Parathyroid adenoma (tissue), 2 donors: ENCODE measurements around the gene FN1.

Experiments used
- H2AFZ ChIP-seq: fragments of 300-600 bp; sonication (generic); one replicate; pipeline ENCODE4 v1.7.0; 2017; ENCODE audit warnings: antibody characterized with exemption, mild to moderate bottlenecking
- H3K27ac ChIP-seq: fragments of 300-600 bp; sonication (generic); one replicate; pipeline ENCODE4 v1.7.0; 2017
- H3K27me3 ChIP-seq: fragments of 300-600 bp; sonication (generic); one replicate; pipeline ENCODE4 v1.7.0; 2017; ENCODE audit warnings: low read length; ENCODE audit not compliant: control insufficient read depth, insufficient read depth
- H3K36me3 ChIP-seq: fragments of 300-600 bp; sonication (generic); one replicate; pipeline ENCODE4 v1.7.0; 2017; ENCODE audit warnings: low read length; ENCODE audit not compliant: control insufficient read depth, insufficient read depth
- H3K4me1 ChIP-seq: fragments of 300-600 bp; sonication (generic); one replicate; pipeline ENCODE4 v1.7.0; 2017; ENCODE audit warnings: control low read depth
- H3K4me2 ChIP-seq: fragments of 300-600 bp; sonication (generic); one replicate; pipeline ENCODE4 v1.7.0; 2017; ENCODE audit warnings: low read length
- H3K4me3 ChIP-seq: fragments of 300-600 bp; sonication (generic); one replicate; pipeline ENCODE4 v1.7.0; 2017; ENCODE audit warnings: low read depth, low read length
- H3K79me2 ChIP-seq: fragments of 300-600 bp; sonication (generic); one replicate; pipeline ENCODE4 v1.7.0; 2017; ENCODE audit warnings: control low read depth
- H3K9ac ChIP-seq: fragments of 300-600 bp; sonication (generic); one replicate; pipeline ENCODE4 v1.7.0; 2017; ENCODE audit warnings: mild to moderate bottlenecking
- H3K9me3 ChIP-seq: fragments of 300-600 bp; sonication (generic); one replicate; pipeline ENCODE4 v1.7.0; 2017; ENCODE audit warnings: low read length; ENCODE audit not compliant: control insufficient read depth
- TF ChIP-seq, protein P1 (sequence below): fragments of 300-600 bp; sonication (generic); IDR thresholded peaks from one replicate; pipeline ENCODE4 v1.7.0; 2017; ENCODE audit warnings: antibody characterized with exemption, mild to moderate bottlenecking
- donor health status: primary hyperparathyroidism.

Gene FN1

DNA sequence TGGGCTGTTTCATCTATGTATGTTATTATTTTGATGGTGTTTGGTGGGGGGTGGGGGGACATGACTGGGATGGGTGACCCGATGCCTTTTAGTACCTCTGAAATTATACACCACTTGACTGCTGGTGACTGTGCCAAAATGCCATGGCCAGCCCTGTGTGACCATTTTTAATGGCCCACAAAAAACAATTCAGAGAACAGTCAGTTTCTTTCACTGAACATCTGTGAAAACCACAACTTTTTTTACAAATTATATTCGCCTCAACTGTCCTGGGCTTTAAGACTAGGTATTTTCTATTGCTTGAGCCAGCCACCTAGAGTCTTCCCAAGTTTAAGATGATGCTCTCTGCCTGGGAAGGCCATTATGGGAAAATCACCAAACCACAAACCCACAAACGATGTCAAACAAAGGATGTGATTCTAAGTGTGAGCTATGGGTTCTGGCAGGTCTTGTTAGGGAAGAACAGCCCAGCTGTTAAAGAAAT is 33.9 kb downstream of the FN1 start:
- H3K4me3 ChIP-seq, result no peak overlapping the region
- TF ChIP-seq, protein P1, sequence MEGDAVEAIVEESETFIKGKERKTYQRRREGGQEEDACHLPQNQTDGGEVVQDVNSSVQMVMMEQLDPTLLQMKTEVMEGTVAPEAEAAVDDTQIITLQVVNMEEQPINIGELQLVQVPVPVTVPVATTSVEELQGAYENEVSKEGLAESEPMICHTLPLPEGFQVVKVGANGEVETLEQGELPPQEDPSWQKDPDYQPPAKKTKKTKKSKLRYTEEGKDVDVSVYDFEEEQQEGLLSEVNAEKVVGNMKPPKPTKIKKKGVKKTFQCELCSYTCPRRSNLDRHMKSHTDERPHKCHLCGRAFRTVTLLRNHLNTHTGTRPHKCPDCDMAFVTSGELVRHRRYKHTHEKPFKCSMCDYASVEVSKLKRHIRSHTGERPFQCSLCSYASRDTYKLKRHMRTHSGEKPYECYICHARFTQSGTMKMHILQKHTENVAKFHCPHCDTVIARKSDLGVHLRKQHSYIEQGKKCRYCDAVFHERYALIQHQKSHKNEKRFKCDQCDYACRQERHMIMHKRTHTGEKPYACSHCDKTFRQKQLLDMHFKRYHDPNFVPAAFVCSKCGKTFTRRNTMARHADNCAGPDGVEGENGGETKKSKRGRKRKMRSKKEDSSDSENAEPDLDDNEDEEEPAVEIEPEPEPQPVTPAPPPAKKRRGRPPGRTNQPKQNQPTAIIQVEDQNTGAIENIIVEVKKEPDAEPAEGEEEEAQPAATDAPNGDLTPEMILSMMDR, result no peak
- no peaks in the 10 kb centered on the region for H3K9me3 ChIP-seq
- no peak overlapping the region for H3K27ac ChIP-seq
- H3K4me2 ChIP-seq, result no peak overlapping the region
- H3K36me3 ChIP-seq, result no peaks in the 10 kb centered on the region
- no peaks in the 10 kb centered on the region for H3K27me3 ChIP-seq
- H3K9ac ChIP-seq, result no peak overlapping the region
- no peaks in the 10 kb centered on the region for H3K79me2 ChIP-seq
- H2AFZ ChIP-seq, result no peak overlapping the region
- no peaks in the 10 kb centered on the region for H3K4me1 ChIP-seq

DNA sequence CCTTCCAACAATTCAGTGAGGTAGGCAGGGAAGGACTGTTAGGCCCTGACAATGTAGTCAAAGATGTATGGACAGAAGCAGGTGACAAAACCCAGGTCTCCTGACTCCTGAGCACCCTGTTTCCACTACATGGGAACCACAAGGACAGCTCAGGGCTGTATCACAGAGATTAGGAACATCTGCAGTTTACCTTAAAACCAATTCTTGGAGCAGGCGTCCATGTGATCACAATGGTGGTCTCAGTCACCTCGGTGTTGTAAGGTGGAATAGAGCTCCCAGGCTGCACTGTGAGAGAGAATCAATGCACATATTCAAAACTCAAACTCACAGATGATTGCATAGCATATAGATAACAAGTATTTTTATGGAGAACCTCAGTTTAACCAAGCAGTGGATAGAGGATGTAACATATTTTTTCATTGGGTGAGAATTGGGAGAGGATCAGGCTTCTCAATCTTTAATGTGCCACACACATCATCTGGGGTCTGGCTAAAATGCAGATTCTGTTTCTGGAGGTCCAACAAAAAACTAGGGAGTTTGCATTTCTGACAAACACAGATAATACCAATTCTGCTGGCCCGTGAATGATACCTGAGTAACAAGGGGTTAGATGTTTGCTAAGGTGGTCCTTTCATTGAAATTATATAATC is 36.7 kb downstream of the FN1 start:
- H3K79me2 ChIP-seq, result no peaks in the 10 kb centered on the region
- no peak overlapping the region for H3K9ac ChIP-seq
- no peak overlapping the region for H3K27ac ChIP-seq
- H3K4me2 ChIP-seq, result no peak overlapping the region
- H3K4me1 ChIP-seq, result no peaks in the 10 kb centered on the region
- no peak overlapping the region for H3K4me3 ChIP-seq
- H3K36me3 ChIP-seq, result no peaks in the 10 kb centered on the region
- H3K9me3 ChIP-seq, result no peaks in the 10 kb centered on the region
- H3K27me3 ChIP-seq, result no peaks in the 10 kb centered on the region
- H2AFZ ChIP-seq, result no peak overlapping the region
- TF ChIP-seq, protein P1, result no peak

DNA sequence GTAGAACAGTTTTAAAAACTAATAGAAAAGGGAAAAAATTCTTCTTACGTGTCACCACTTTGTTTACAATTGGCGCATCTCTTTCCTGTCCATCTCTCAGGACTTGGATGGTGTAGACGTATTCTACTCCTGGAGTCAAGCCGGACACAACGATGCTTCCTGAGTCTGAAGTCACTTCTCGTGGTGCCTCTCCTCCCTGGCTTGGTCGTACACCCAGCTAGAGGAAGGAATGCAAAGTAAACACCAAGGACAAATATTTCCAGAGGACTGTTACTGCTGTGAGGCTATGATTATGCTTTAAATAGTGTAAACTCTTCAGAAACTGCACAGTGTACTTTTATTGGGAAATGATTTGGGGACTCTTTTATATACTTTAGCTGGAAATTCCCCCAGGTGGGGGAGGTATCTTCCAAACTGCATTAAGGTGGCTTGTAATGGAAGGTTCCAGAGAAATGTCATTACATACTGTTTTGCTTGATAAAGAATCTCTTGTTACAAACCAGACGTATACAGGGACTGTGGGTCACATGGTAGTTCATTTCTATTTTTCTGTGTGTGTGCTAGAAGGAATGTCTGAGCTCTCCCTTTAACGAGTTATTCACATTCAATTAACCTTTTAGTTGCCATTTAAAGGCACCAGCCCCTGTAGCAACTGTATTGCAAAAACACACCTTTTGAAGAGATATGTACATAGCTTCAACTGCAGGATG is 38.1 kb downstream of the FN1 start:
- Histone ChIP-seq H3K9me3 (no peaks in the 10 kb centered on the region), H3K27ac (no peak overlapping the region), H3K4me3 (no peak overlapping the region), H3K4me1 (no peaks in the 10 kb centered on the region), H3K36me3 (no peaks in the 10 kb centered on the region), H2AFZ (no peak overlapping the region), H3K27me3 (no peaks in the 10 kb centered on the region), H3K4me2 (no peak overlapping the region), H3K79me2 (no peaks in the 10 kb centered on the region), H3K9ac (no peak overlapping the region)
- TF ChIP-seq, protein P1, result no peak

DNA sequence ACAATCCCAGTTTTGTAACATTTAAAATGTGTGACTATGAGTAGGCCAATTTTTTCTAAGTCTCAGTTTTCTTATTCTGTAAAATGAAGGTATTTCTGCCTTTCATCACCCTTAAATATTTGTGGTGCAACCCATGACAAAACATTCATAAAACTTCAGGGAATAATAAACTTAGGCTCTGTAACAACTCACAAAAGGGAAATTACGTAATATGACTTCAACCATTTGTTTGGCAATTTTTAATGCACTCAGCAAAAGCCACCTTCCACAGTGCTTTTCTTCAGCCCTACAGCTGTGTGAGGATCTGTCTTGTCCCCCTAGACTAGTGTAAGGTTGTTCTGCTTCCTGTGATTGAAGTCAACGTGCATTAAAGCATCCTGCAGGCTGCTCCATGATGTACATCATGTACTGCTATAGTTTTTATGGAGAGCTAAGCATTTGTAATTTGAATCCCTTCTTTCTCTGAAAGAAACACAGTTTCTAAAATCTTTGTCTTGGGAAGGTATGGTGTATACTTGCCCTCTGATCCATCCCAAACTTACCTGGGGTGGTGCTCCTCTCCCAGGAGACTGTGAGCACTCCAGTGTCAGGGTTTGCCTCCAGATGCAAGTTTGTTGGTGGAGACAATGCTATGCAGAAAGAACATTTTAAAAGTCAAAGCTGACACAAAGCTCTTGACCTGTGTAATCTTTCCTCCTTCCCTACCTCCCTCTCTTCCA is 39.1 kb downstream of the FN1 start:
- no peaks in the 10 kb centered on the region for H3K4me1 ChIP-seq
- no peak overlapping the region for H3K4me2 ChIP-seq
- H2AFZ ChIP-seq, result no peak overlapping the region
- no peaks in the 10 kb centered on the region for H3K27me3 ChIP-seq
- H3K36me3 ChIP-seq, result no peaks in the 10 kb centered on the region
- H3K9ac ChIP-seq, result no peak overlapping the region
- H3K9me3 ChIP-seq, result no peaks in the 10 kb centered on the region
- H3K79me2 ChIP-seq, result no peaks in the 10 kb centered on the region
- TF ChIP-seq, protein P1, result no peak
- no peak overlapping the region for H3K27ac ChIP-seq
- no peak overlapping the region for H3K4me3 ChIP-seq
